HG03432 (cell line): Measurements from ENCODE around the gene LRRC3B.

Experiments used
- ATAC-seq: cut with Tn5 transposase; IDR thresholded peaks from one replicate; pipeline ENCODE4 v1.9.1; 2021; ENCODE audit warnings: mild to moderate bottlenecking, moderate library complexity; ENCODE audit not compliant: unreplicated experiment

The LRRC3B gene

DNA sequence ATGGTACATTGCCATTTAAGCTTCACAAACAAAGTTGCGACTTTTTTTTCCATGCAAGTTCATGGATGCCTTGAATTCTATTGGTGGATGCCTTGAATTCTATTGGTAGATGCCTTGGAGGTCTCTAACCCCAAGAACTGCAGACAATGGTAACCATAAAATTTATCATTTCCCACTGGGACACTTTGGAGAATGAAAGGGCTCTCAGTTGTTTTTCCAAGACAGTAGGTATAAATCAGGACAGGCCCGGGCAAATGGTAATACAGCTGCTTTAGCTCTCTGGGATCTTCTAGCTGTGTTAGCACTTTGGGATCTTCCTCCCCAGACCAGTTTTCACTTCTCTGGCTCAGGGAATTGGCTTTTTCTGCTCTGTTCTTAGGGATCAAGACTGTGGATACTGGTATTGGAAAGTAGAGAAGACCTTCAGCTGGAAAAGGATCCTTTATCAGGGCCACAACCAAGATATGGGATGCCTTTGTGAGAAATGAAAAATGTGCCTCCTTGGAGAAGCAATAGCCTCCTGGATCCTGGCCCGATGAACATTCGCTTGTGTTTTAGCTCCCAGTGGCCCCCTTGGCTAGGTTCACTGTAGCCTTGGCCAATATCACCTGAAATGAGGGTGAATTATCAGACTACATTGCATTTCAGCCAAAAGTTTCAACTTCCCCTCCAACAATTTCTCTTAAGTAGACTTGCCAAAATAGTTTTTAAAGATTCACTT, 8.3 kb downstream of the LRRC3B start:
- no peak for ATAC-seq

DNA sequence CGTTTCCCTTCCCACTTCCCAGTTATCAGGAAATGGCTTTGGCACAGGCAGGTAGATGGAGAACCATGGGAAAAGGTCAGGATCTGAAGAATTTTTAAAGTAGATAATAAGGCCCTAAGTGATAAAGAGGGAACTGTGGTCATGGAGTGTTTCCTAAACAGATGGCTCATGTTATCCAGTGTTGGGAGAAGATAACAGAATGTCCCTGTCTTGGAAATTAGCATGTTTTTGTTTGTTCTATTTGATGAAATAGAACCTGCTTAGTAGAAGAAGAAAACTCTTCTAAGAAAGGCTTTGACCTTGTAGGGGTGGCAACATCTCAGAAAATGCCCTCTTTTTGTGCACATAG, 8.8 kb downstream of the LRRC3B start:
- no peak for ATAC-seq

GRCh38 chr3:26634601-26635000, 12.0 kb downstream of the LRRC3B start:
- ATAC-seq = no peak

- no peak for ATAC-seq
Measured at GRCh38 chr3:26636096-26636727, 13.6 kb downstream of the LRRC3B start.

- ATAC-seq = no peak
Measured at GRCh38 chr3:26637698-26638097, 15.1 kb downstream of the LRRC3B start.

GRCh38 chr3:26638113-26638512, 15.5 kb downstream of the LRRC3B start:
- no peak for ATAC-seq

DNA sequence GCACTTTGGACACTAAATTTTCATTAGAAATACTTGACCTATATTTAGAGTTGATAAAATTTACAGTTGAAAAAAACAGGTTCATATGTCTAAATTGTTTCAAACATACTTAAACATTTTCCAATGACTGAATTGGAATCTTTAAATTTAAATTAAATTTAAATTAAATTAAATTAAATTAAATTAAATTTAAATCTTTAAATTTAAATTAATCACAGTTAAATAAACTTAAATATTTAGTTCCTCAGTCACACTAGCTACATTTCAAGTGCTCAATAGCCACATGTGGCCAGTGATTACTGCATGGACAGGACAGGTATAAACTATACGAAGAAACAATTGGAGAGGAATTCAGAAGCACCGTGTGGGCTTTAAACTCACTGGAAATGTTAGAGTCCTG, 16.8 kb downstream of the LRRC3B start:
- ATAC-seq = no peak

GRCh38 chr3:26647078-26647477, 24.5 kb downstream of the LRRC3B start:
- ATAC-seq = no peak

DNA sequence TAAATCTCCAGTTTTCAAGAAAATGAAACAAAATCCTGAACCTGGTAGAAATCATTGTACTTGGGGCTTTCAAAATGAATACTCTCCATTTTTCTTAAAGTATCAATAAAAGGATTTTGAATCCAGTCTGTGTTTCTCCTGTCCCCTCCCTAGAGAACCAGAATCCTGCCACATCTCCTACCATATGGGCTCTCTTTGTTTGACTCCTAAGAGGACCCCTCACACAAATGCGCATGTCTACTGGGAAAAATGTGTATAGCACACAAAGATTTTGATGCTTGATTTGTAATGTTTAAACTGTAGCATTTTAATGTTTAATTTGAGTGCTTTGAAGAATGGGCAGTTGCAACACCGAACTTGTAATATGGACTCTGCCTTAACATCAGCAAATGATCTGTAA, 25.9 kb downstream of the LRRC3B start:
- no peak for ATAC-seq

GRCh38 chr3:26652164-26652563, 29.6 kb downstream of the LRRC3B start:
- ATAC-seq = no peak

DNA sequence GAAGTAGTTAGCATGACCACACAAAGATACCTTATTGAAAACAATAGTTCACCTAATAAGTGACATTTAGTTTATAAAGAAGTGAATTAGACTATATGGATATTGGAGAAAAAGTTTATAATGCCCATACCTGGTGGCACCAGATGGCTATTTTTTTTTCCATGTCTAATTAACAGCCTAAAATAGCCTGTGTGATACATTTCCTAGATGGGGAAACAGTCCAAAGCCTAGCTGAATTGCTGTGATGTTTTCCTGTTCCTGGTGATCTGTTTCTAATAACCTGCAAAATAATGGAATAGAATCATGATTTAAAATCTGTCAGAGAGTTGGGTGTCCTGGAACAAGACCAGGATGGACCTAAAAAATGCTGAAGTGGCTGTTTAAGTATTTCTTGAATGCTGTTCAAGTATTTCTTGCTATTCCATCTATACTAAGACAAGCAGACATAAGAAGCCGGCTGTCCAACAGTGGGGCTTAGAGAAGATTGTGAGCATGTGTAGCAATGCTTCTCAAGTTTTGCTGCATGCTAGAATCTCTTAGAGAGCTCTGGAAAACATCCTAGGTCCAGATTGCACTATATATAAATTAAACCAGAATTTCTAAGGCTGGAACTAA, 31.3 kb downstream of the LRRC3B start:
- ATAC-seq = no peak

- ATAC-seq = no peak
Measured at GRCh38 chr3:26655231-26655630, 32.7 kb downstream of the LRRC3B start.

- no peak for ATAC-seq
Measured at GRCh38 chr3:26657348-26657976, 34.9 kb downstream of the LRRC3B start.

DNA sequence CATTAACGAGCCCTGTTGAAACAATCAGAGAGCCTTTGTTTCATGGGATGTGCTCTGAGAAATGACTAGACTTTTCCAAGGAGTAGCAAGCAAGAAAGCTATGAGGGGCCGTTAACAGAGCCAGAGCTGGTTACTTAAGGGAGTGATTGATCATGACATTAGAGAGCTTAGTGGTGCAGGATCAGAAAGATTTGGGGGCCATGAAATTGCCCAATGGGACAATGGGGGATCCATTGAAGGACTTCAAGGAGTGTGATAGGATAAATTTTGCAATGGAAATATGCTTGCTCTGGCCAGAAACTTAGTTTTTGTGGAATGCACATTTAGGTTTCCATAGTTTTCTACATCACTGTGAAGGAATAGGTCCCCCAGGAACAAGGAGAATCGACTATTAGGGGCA, 45.6 kb downstream of the LRRC3B start:
- no peak for ATAC-seq

DNA sequence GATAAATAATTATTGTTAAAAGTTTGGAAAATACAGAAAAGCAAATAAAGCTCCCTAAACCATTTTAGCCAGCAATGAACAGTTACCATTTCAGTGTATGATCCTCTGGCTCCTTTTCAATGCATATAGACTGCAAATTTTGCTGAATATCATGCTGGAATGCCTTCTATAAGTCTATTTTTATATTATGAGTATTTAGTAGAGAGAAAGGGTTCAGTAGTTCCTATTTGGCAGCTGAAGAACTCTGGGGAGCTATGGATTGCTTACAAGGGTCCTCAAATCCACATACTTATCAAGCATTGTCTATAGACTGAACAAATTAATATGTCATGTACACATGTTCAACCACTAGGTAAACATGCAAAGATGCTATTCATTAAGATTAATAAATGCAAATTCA, 46.1 kb downstream of the LRRC3B start:
- no peak for ATAC-seq

DNA sequence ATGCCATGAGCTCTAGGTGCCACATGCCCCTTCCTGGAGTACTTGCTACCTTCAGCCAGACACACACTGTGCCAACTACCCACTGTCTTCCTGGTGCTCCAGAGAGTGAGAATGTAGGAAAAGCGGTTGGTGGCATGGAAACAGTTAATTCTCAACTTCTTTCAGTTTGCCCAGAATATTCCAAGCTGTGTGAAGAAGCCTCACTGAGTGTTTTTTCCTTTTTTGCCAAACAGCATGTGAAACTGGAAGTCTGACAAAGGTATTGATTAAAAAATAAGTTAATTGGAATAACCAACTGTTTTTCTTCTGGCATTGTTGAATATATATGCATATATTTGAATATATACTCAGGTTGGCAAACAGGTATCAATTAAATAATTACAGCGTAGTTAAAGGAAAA, 52.8 kb downstream of the LRRC3B start:
- no peak for ATAC-seq

- no peak for ATAC-seq
Measured at GRCh38 chr3:26681632-26682031, 59.1 kb downstream of the LRRC3B start.

- ATAC-seq = no peak
Measured at GRCh38 chr3:26682406-26682805, 59.8 kb downstream of the LRRC3B start.

DNA sequence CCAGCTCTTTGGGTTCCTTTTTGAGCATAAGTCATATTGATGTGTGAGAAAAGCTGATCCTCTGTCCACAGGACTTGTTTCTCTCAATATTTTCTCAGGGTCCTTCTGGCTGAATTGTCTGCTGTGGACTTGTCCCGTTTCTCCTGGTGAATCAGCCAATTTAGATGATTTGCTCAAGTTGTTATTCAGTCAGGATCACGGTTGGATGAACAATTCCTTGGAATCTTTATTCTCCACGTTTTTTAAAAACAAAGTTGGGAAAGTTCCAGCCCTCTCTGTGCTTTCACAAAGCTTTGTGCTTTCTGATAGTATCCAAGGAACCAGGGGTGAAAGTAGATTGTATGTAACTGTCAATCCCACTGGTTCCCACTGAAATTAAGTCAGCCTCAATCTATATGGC, 61.3 kb downstream of the LRRC3B start:
- no peak for ATAC-seq

GRCh38 chr3:26687466-26687865, 64.9 kb downstream of the LRRC3B start:
- ATAC-seq = no peak

- no peak for ATAC-seq
Measured at GRCh38 chr3:26699553-26699952, 77.0 kb downstream of the LRRC3B start.

- peak; percentile 44 for ATAC-seq
Measured at GRCh38 chr3:26703519-26703918, 80.9 kb downstream of the LRRC3B start.
